A549 (cell line): ENCODE results near the gene PDHB.

ENCODE experiments used
- CBX2 ChIP-seq: fragments of 200-600 bp; sonication (generic); IDR thresholded peaks from 2 replicates; pipeline ENCODE4 v1.6.1; 2016; ENCODE audit warnings: low read depth, mild to moderate bottlenecking, borderline replicate concordance
- CEBPB ChIP-seq, 2 experiments: fragments of >200 bp in 1 of 2; sonication (Bioruptor Twin) in 1 of 2; formaldehyde crosslinking in 1 of 2; IDR thresholded peaks; 2 replicates each; pipeline ENCODE4 v1.6.1; 2012 to 2016
- CHD2 ChIP-seq: fragments of 150-350 bp; IDR thresholded peaks from 2 replicates; pipeline ENCODE4 v1.6.1; 2014; ENCODE audit warnings: low read length; ENCODE audit not compliant: partially characterized antibody
- EP300 ChIP-seq, 2 experiments: fragments of >200 bp; sonication (Bioruptor Twin); formaldehyde crosslinking; IDR thresholded peaks; 2 replicates in 1 of 2; 3 replicates in 1 of 2; pipeline ENCODE4 v1.6.1; 2016 to 2017
- ESRRA ChIP-seq: fragments of 150-350 bp; IDR thresholded peaks from 2 replicates; pipeline ENCODE4 v1.6.1; 2014; ENCODE audit warnings: mild to moderate bottlenecking, low read length, borderline replicate concordance
- HDAC2 ChIP-seq: fragments of 200-600 bp; sonication (generic); IDR thresholded peaks from 2 replicates; pipeline ENCODE4 v1.6.1; 2016
- JUN ChIP-seq, 2 experiments: fragments of >200 bp; sonication (Bioruptor Twin); formaldehyde crosslinking; IDR thresholded peaks; 2 replicates in 1 of 2; 3 replicates in 1 of 2; pipeline ENCODE4 v1.6.1; 2016 to 2017
- JUNB ChIP-seq: fragments of >200 bp; sonication (Bioruptor Twin); formaldehyde crosslinking; IDR thresholded peaks from 2 replicates; pipeline ENCODE4 v1.6.1; 2016
- MAZ ChIP-seq: fragments of 150-350 bp; IDR thresholded peaks from 2 replicates; pipeline ENCODE4 v1.6.1; 2014; ENCODE audit warnings: antibody characterized with exemption, low read depth, low read length, borderline replicate concordance
- POLR2A ChIP-seq: IDR thresholded peaks from 2 replicates; pipeline ENCODE4 v1.6.1; 2012; ENCODE audit warnings: mild to moderate bottlenecking, low read length
- RNF2 ChIP-seq: fragments of 200-600 bp; sonication (generic); IDR thresholded peaks from 2 replicates; pipeline ENCODE4 v1.6.1; 2016; ENCODE audit warnings: low read depth, mild to moderate bottlenecking, antibody characterized with exemption, moderate library complexity, borderline replicate concordance
- TF ChIP-seq, protein P1 (sequence below): fragments of 250-450 bp; sonication (Bioruptor Pico); IDR thresholded peaks from 2 replicates; pipeline ENCODE4 v1.5.0; 2021; ENCODE audit warnings: mild to moderate bottlenecking, moderate library complexity, borderline replicate concordance
- TF ChIP-seq, protein P2 (sequence below): fragments of >200 bp; sonication (Bioruptor Twin); formaldehyde crosslinking; IDR thresholded peaks from 3 replicates; pipeline ENCODE4 v1.5.1; 2016
- TF ChIP-seq, protein P3 (sequence below): fragments of >200 bp; sonication (Bioruptor Twin); formaldehyde crosslinking; IDR thresholded peaks from 2 replicates; pipeline ENCODE4 v1.6.1; 2016

GRCh38 chr3:58441514-58442450 lies 8.2 kb upstream of the PDHB start:
- TF ChIP-seq CHD2 (no peak), CEBPB (IDR thresholded peaks at IDR 0.05) (no peak), CBX2 (no peak), MAZ (no peak), RNF2 (no peak), ESRRA (no peak), EP300 (IDR thresholded peaks at IDR 0.05) (no peak), HDAC2 (no peak), JUN (IDR thresholded peaks at IDR 0.05) (no peak), JUNB (no peak), POLR2A (no peak)
- TF ChIP-seq, protein P1, sequence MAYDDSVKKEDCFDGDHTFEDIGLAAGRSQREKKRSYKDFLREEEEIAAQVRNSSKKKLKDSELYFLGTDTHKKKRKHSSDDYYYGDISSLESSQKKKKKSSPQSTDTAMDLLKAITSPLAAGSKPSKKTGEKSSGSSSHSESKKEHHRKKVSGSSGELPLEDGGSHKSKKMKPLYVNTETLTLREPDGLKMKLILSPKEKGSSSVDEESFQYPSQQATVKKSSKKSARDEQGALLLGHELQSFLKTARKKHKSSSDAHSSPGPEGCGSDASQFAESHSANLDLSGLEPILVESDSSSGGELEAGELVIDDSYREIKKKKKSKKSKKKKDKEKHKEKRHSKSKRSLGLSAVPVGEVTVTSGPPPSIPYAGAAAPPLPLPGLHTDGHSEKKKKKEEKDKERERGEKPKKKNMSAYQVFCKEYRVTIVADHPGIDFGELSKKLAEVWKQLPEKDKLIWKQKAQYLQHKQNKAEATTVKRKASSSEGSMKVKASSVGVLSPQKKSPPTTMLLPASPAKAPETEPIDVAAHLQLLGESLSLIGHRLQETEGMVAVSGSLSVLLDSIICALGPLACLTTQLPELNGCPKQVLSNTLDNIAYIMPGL (CRISPR knock-in tag): no peak
- TF ChIP-seq, protein P2, sequence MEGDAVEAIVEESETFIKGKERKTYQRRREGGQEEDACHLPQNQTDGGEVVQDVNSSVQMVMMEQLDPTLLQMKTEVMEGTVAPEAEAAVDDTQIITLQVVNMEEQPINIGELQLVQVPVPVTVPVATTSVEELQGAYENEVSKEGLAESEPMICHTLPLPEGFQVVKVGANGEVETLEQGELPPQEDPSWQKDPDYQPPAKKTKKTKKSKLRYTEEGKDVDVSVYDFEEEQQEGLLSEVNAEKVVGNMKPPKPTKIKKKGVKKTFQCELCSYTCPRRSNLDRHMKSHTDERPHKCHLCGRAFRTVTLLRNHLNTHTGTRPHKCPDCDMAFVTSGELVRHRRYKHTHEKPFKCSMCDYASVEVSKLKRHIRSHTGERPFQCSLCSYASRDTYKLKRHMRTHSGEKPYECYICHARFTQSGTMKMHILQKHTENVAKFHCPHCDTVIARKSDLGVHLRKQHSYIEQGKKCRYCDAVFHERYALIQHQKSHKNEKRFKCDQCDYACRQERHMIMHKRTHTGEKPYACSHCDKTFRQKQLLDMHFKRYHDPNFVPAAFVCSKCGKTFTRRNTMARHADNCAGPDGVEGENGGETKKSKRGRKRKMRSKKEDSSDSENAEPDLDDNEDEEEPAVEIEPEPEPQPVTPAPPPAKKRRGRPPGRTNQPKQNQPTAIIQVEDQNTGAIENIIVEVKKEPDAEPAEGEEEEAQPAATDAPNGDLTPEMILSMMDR: no peak
- TF ChIP-seq, protein P3, sequence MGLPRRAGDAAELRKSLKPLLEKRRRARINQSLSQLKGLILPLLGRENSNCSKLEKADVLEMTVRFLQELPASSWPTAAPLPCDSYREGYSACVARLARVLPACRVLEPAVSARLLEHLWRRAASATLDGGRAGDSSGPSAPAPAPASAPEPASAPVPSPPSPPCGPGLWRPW: no peak
